ENCODE results near the gene APCDD1.
"Not testable (repeated sequence)": the region's sequence is repeated elsewhere in the genome, so short reads cannot be mapped to it uniquely, and the experiment has no call there.

The APCDD1 gene

DNA sequence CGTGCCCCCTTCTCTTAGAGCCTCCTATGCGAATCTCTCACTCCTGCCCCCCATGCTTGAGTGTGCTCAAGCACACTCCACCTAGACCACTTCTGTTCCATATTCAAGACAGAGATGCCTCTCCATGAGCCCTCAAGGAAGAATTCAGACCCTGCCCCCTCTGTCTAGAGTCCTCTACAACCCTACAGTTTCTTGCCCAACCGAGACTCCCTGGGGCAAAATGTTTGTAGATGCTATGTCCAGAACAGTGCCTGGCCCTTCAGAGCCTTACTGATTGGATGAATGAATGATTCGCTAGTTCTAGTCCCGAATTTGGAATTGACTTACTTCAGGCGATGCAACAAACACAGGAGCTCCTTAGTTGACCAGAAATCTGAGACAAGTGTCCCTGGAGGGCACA, 8.7 kb downstream of the APCDD1 start:
- no peak for DNase-seq (ENCODE audit: low spot score)

DNA sequence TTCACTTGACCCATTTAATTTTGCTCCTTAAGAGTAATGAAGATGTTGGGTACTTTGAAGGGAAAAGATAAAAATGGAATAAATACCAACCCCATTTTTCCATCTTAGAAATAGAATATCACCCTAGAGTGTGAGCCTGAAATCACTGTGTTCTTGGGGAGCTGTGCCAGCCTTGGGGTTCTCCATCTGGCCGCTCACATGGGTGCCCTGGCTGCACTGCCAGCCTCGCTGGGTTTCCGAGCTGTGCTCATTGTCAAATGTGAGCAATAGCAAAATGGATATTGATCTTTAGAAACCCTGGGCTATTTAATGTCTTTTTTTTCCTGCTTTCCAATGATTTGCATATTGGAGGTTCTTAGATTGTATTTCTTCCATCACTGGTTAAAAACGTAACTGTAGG, 9.3 kb downstream of the APCDD1 start:
- DNase-seq (ENCODE audit: low spot score) = no peak

DNA sequence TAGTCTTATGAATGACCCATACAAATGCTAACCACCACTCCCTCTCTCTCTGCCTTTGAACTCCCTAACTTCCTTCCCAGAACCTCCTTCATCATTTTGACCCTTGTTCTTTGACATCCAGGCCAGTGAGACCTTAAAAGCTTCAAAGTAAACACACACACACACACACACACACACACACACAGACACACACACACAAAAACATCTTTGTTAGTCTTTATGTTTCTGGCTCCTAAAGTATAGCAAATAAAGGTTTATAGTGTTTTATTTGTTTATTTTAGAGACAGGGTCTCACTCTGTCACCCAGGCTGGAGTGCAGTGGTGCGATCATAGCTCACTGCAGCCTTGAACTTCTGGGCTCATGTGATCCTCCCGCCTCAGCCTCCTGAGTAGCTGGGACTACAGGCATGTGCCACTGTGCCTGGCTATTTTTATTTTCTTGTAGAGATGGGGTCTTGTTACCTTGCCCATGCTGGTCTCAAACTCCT, 9.8 kb downstream of the APCDD1 start:
- not testable (repeated sequence) for DNase-seq (ENCODE audit: low spot score)

DNA sequence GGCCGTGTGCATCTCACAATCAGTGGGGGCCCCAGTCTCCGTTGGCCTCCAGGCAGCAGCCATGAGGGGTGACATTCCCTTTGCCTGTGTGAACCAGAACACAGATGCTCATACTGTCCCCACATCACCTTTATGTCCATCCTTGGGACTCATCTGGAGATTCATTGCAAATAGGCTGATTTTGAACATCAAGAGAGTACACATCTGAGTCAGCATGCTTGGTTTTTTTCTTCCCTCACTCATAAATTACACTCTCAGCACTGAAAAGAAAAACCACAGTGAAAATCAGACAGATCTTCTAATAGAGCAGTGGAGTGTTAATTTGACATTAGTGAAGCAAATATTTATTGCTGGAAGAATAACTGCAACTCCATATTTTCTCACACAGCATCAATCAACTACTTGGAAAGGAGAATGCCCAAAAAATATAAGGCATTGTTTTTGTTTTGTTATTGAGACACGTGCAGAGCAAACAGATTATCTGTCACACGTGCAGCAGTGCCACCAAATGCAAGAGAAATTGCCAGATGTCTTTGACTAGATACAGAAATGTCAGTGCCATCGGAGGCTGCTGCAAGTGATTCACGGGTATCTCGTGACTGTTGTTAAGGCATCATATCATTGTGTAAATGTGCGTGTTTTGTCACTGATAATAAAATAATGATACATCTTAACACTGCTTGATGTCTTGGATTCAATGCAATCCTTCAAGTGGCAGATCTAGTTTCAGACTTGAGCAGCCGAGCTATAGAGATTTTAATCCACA, 10.9 kb downstream of the APCDD1 start:
- DNase-seq (ENCODE audit: low spot score) = no peak

DNA sequence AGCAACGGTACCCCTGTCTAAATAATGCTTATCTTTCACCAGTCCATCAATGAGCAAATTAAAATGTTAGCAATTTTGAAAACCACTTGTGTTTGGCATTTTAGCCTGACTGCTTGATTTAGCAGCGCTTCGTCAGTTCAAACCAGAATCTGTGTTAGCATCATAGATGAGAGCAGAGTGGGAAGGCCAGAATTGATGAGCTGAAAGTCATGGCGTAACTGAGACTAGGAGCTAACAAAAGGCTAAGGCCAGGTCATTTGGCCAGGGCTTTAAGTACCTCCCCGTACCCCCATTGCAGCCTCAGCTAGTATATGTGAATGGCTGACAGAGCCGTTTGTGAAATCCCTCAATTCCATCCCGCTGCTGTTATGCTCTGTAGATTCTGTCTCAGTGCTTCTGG, 16.0 kb downstream of the APCDD1 start:
- no peak for DNase-seq (ENCODE audit: low spot score)

DNA sequence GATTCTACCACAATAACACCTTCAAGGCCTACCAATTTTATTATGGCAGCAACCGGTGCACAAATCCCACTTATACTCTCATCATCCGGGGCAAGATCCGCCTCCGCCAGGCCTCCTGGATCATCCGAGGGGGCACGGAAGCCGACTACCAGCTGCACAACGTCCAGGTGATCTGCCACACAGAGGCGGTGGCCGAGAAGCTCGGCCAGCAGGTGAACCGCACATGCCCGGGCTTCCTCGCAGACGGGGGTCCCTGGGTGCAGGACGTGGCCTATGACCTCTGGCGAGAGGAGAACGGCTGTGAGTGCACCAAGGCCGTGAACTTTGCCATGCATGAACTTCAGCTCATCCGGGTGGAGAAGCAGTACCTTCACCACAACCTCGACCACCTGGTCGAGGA, 17.1 kb downstream of the APCDD1 start:
- no peak for DNase-seq (ENCODE audit: low spot score)

DNA sequence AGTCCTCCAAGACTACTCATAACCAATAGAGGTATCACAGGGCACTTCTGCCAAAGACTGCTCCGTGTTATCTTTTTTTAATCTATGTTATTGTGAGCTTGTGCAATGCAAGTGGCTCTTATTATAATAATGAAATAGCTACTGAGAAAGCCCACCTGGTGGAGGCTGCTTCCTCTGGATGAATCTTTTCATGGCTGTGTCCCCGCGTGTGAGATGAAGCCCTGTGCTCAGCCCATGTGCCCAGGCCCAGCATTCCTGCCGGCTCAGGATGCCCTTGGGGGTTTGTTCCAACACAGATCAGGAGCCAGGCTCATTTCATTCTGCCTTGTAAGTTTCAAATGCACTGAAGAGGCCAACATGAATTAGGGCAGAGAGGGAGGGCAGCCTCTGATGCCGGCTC, 18.7 kb downstream of the APCDD1 start:
- DNase-seq (ENCODE audit: low spot score) = no peak

DNA sequence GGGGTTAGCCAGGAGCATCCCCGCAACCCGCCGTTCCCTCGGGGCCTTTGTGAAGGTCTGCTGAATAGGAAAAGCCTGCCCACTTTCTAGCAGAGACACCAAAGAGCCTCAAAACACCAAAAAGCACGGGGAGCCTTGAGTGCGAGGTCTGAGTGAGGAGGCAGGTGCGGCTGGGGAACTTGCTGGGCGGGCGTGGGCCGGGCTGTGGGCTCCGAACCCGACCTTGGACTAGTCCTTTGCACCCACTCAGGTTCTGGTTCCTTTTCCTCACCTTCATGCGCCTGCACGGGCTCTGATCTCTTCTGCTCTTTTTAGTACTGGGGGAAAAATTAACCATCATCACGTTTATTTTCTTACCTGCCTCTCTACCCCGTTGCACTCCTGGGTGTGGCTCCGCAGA, 19.9 kb downstream of the APCDD1 start:
- no peak for DNase-seq (ENCODE audit: low spot score)

DNA sequence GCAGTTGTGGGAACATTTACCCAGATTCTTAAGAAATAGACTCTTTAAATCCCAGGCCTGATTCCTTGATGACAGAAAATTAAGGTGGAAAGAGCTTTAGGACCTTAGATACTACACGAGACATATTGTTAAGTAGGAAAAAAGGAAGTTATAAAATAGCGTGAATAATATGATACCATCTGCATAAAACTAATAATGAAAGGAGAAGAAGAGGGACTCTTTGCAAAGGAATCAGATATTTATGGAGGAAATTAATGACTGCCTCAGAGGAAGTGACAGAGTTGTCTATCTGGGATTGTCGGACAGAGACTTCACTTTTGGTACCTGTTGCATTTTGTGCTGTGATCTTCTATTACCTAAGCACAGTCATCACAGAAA, 20.8 kb downstream of the APCDD1 start:
- no peak for DNase-seq (ENCODE audit: low spot score)

DNA sequence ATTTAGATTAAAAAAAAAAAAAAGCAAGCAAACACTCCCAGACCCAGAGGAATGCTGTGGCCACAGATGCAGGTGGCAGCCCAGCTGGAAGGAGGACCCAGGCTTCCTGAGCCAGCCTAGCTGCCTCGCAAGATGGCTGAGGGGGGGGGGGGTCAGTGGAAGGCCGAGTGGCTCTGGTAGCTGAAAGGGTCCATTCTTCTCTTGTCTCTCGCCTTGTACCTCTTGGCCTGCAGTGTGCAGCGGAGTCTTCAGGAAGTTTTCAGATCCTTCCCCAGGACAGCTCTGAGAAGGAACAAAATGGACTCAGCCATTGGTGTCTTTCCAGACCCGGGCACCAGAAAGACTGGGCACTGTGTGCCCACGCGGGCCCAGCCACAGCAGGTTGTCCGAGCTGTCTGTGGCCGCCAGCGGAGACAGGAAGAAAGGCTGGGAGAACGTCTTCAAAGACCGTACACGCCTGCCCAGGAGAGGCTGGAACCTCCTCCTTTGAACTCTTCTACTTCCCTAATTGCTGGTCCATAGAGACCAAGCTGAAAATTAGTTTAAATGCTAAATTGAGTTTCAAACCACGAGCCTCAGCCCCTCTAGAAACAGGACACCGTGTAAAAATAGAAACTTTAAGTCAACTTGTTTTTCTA, 21.3 kb downstream of the APCDD1 start:
- DNase-seq (ENCODE audit: low spot score) = no peak

DNA sequence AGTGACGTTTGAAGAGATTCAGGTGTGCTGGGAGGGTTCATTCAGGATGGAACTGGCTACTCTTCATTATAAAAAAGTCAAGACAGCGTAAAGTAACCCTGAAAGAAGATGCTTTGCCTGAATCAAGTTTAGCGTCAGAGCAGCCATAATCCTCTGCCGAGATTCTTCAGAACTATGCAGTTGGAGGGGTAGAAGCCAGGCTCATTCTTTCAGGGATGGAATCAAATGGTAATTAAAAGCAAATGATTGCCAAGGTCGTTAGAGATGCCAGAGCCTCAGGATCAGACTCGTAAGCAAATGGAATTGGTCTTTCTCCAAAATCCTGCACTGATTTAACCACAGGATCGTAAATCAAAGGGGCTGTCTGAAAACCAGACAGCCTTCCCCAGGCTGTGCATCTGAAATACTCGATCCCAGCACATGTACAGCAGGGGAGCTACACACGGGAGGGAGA, 21.9 kb downstream of the APCDD1 start:
- no peak for DNase-seq (ENCODE audit: low spot score)

DNA sequence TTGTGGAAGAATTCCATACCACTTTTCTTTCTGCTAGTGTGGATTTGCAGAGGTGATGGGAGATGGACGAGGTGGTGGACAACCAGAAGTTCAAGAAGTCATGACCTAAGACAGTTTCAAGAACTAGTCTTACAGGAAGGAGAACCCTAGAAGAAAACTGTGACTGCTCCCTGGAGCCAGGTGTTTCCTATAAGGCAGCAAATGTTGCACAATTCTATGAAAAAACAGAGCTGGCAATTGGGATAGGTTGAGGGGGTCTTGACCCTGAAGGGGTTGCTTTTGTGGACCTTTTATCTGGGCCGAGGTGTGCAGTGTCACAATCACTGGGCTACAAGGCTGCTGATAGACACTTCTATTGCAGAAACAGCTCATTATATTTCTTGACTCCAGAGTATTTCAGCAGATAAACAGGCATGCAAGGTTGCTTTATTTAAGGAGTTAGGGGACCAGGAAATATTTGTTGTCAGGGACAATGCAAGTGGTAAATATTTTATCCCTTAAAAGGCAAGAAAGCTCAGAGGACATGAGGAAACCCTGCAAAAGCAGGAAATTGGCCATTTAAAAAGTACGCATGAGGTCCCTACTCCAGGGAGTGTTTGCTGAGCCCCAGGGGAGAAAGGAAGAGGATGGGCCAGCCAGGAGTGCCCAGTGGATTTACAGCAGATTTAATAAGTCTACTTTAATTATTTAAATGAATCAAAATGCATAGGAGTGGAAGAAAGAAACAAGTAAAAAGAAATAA, 22.9 kb downstream of the APCDD1 start:
- DNase-seq (ENCODE audit: low spot score) = no peak

DNA sequence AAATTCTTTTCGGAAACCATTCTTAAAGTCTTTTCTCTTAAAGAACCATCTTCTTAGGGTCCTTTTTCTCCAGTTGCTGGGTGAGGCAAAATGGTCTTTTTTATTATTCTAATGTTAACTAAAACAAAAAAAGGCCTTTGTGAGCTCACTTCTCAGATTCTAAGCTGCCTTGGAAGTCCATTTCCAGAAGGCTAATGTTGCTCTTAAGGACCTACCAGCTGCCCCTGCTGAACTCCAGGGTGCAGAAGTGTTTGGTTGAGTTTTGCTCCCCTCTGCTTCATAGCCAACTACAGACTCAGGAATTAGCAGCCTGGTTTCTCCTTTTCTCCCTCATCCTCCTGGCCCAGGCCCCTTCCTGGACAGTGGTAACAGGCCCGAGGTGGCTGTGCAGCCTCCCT, 23.4 kb downstream of the APCDD1 start:
- no peak for DNase-seq (ENCODE audit: low spot score)

DNA sequence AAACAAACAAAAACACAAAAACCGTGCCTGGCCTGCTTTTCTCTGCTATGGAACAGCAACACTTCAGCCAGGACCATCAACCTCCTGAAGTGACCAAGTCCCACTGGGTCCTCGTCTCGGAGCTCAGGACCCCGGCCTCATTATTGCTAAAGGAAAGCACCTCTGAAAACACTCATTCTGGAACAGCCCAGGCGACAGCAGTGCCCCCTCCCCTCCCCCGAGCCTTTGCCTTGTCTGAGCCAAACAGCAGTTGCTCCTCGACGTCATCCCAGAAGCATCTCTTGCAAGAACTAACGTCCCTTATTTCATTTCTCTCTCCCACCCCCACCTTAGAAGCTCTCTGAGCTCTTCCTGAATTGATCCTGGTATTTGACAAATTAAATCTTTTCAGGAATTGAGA, 27.4 kb downstream of the APCDD1 start:
- no peak for DNase-seq (ENCODE audit: low spot score)

DNA sequence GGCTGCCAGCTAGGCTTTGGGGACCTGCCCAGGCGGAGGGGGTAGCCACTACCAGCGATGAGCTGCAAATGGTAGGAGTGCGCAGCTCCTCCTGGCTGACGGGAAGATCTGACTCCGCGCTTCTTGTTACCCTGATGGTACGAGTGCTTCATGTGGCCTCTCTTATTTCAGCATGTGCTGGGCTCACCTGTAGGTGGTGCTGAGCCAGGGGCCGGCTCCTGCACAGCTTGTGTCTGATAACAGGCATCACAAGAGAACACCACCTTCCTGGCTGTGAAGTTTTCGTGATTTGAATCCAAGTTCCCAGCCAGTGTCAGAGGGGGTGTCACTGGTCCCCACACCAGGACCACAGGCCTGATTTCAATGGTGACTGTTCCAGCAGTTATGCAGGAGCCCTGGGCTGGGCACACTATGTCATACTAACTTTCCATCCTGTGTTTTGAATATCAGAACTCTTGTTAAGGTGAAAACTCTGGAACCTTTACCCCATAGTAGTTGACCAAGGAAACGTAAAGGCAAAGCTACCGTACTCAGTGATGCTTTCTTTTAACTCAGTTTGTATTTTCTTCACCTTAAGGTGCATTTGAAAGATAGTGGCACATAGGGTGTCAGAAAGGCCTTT, 28.0 kb downstream of the APCDD1 start:
- DNase-seq (ENCODE audit: low spot score) = no peak

DNA sequence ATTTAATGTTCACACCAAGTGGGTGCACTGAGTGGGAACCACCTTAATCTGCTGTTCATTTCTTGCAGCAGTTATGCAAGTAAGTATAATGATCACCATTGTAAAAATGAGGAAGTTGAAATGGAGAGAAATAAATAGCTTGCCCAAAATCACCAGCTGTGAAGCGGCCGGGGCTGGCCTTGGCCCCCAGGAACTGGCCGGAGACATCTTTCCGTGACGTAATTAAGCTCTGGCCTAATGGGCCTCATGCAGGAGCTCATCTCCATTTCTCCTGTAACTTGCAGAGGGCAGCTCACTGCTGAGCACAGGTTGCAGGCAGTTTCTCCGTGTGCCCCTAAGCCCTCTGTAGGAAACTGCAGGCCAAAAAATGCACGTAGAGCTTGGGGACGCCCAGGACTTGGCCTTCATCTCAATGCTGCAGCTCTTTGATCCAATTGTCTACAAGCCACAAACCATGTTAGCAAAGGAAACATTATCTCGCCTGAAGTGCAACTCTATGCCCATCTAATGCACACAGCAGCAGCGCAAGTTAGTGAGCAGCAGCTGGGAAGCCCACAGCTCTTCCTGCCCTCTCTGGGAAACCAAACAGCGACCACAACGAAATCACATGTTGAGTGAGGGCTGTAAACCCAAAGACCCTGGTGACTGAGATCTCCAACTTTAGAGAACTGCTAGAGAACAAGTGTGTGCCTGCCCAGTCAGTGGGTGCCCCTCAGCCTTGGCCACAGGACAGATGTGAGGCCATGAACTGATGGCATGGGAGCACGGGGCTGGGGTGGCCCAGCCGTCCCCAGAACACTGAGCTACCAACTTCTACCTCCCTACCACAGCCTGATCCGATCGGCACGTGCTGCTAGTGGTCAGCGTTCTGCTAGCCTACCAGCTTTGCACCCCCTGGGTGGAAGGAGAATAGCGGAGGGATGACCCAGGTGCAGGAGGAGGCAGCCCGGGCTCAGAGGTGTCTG, 28.8 kb downstream of the APCDD1 start:
- no peak for DNase-seq (ENCODE audit: low spot score)

DNA sequence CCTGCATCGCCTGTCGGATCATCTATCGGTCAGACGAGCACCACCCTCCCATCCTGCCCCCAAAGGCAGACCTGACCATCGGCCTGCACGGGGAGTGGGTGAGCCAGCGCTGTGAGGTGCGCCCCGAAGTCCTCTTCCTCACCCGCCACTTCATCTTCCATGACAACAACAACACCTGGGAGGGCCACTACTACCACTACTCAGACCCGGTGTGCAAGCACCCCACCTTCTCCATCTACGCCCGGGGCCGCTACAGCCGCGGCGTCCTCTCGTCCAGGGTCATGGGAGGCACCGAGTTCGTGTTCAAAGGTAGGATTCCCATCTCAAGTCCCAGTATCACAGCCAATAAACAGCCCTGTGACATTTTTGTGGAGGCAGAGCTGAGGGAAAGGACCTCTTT, 31.0 kb downstream of the APCDD1 start:
- no peak for DNase-seq (ENCODE audit: low spot score)

DNA sequence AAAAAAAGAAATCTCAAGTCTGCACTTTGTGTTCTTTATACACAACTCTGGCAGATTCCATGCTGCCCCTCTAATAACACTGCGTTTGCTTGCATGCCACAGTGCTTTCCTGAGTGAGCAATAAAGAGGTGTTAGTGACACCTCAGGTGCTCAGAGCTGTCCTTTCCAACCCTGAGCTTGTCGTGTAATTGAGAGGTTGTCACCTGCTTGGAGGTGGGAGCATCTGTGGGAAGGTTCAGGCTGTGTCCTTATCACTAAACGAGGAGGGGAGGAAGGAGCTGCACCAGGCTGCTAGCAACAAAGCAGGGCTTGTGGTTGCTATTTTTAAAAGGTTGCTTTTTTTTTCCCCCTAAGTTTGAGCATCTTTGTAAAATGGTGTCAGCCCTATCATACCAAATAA, 31.9 kb downstream of the APCDD1 start:
- no peak for DNase-seq (ENCODE audit: low spot score)

DNA sequence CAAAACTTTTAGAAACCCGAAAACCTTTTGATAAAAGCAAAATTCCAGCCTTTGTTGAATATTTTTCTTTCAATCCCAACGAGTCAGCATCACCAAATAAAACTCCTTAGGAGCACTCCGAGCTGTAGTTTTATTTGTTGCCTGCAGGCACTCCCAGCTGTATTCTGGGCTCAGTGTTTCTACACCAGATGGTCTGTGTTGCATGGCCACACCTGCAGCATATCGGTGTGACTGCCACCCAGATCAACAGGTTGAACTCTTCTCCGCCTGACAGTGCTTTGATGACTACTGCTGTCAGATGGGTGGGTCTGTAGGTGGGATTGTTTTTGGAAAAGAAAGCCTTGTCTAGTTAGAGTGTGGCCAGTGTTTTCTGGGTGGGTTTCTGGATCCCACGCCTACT, 32.7 kb downstream of the APCDD1 start:
- no peak for DNase-seq (ENCODE audit: low spot score)

DNA sequence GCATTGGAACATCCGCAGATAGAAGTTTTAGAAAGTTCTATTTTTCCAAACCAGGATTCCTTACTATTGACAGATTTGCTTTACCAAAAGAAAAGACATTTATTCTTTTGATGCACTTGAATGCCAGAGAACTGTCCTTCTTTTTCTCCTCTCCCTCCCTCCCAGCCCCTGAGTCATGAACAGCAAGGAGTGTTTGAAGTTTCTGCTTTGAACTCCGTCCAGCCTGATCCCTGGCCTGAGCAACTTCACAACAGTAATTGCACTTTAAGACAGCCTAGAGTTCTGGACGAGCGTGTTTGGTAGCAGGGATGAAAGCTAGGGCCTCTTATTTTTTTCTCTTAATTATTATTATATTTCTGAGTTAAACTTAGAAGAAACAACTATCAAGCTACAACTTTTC, 33.6 kb downstream of the APCDD1 start:
- no peak for DNase-seq (ENCODE audit: low spot score)

DNA sequence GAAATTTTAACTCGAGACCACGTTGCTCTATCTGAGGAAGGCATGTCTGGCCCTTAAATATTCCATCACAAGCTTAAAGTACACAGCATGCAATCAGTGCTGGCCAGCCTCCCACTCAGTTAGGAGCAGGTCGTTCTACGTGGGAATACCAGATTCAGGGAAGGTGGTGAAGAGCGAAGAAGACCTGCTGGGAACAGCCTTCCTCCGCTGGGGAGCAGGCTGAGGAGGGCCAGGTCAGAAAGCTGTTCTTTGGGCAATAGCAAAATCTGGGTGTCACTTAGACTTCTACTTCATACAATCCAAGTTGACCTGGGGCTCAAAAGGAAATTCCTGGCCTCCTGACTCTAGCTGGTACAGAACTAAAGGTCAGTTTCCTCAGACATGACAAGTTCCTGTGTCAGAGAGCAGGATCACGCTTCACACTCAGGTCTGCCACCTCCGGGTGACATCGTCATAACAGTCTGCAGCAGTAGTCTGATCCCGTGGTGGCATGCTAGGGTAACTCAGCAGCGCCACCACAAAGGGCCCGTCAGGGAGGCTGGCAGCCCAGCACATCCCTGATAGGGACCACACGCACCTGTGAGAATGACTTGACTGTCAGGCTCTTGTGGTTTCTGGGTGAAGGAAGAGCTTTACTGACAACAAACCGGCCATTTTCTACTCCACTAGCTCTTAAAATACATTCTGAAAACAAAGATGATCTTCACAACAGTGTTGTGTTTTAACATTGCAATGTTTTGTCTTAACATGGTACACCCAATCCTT, 36.1 kb downstream of the APCDD1 start:
- no peak for DNase-seq (ENCODE audit: low spot score)
